HepG2 (cell line): ENCODE data around the gene ZFHX3. TPM values are rescaled to one million over a fixed set of nuclear protein-coding genes. Genes with fewer than 3 reads are reported as not detected.

Experiments
- BCL6 ChIP-seq: IDR thresholded peaks from 2 replicates; pipeline ENCODE4 v1.6.1; 2016; ENCODE audit warnings: missing genetic modification reagents, missing compliant biosample characterization
- MTA1 ChIP-seq: sonication (generic); formaldehyde crosslinking; IDR thresholded peaks from 2 replicates; pipeline ENCODE4 v1.4.0; 2020; ENCODE audit warnings: missing genetic modification reagents, mild to moderate bottlenecking, borderline replicate concordance
- MYPOP ChIP-seq: sonication (generic); formaldehyde crosslinking; IDR thresholded peaks from 2 replicates; pipeline ENCODE4 v1.8.1; 2023; ENCODE audit warnings: mild to moderate bottlenecking, moderate library complexity, missing genetic modification reagents
- NCOA2 ChIP-seq: sonication (generic); formaldehyde crosslinking; IDR thresholded peaks from 2 replicates; pipeline ENCODE4 v1.8.0; 2022; ENCODE audit warnings: inconsistent platforms
- NR3C1 ChIP-seq: sonication (generic); formaldehyde crosslinking; IDR thresholded peaks from 2 replicates; pipeline ENCODE4 v1.4.0; 2020; ENCODE audit warnings: missing genetic modification reagents
- POLR2G ChIP-seq: fragments of 200-400 bp; formaldehyde crosslinking; IDR thresholded peaks from 2 replicates; pipeline ENCODE4 v1.6.1; 2018; ENCODE audit warnings: mild to moderate bottlenecking, low read depth, low read length, moderate library complexity
- REPIN1 ChIP-seq: sonication (generic); formaldehyde crosslinking; IDR thresholded peaks from 2 replicates; pipeline ENCODE4 v1.8.0; 2022; ENCODE audit warnings: missing genetic modification reagents, low read depth, mild to moderate bottlenecking, borderline replicate concordance
- RXRA ChIP-seq: sonication (generic); formaldehyde crosslinking; IDR thresholded peaks from 2 replicates; pipeline ENCODE4 v1.5.1; 2020; ENCODE audit warnings: missing genetic modification reagents
- SOX5 ChIP-seq: IDR thresholded peaks from 2 replicates; pipeline ENCODE4 v1.6.1; 2016; ENCODE audit warnings: borderline replicate concordance
- SP4 ChIP-seq: sonication (generic); formaldehyde crosslinking; IDR thresholded peaks from 2 replicates; pipeline ENCODE4 v1.8.1; 2023; ENCODE audit warnings: mild to moderate bottlenecking, missing genetic modification reagents
- XRCC5 ChIP-seq: fragments of 200-400 bp; formaldehyde crosslinking; optimal IDR thresholded peaks from 2 replicates; pipeline ENCODE3; 2017; ENCODE audit warnings: mild to moderate bottlenecking, low read length
- ZNF614 ChIP-seq: IDR thresholded peaks from 2 replicates; pipeline ENCODE4 v1.6.1; 2018; ENCODE audit warnings: missing biosample characterization, missing genetic modification reagents, inconsistent platforms, borderline replicate concordance
- polyA plus RNA-seq, 8 experiments: library from polyadenylated mRNA; depleted of rRNA in 3 of 8; stranded (reverse) in 7 of 8; unstranded in 1 of 8; fragments of >200 nt; fragmentation: Illumina TruSeq in 4 of 8; extraction: Trizol in 4 of 8; gene quantifications; 2 replicates each; pipeline versions ENCODE4 v1.2.1 to v1.2.3, GENCODE V29; 2011 to 2016; ENCODE audit warnings: low read depth in 4 of 8, missing spikeins in 1 of 8, mixed read lengths in 1 of 8; ENCODE audit not compliant: insufficient read depth in 1 of 8
- total RNA-seq, 5 experiments: library from RNA; depleted of rRNA; stranded (reverse); fragments of >200 nt; fragmentation: Illumina TruSeq; extraction: Trizol; gene quantifications; 2 replicates each; pipeline ENCODE4 v1.2.3, GENCODE V29; 2016; ENCODE audit warnings: low read depth in 1 of 5
- TF ChIP-seq, protein P1 (sequence below): sonication (generic); formaldehyde crosslinking; IDR thresholded peaks from 2 replicates; pipeline ENCODE4 v1.4.0; 2020; ENCODE audit warnings: mild to moderate bottlenecking, missing genetic modification reagents
- TF ChIP-seq, protein P2 (sequence below): sonication (generic); formaldehyde crosslinking; IDR thresholded peaks from 2 replicates; pipeline ENCODE4 v1.4.0; 2020; ENCODE audit warnings: low read depth, missing genetic modification reagents
- TF ChIP-seq, protein P3 (sequence below): sonication (generic); formaldehyde crosslinking; IDR thresholded peaks from 2 replicates; pipeline ENCODE4 v1.4.0; 2020; ENCODE audit warnings: missing genetic modification reagents, borderline replicate concordance

ZFHX3 gene
- total and polyA plus RNA-seq, 2 of the 13 experiments (the other 11 are each of a cell fraction or from before 2014, with no cell fraction given), result 5.0 to 6.0 TPM

GRCh38 chr16:72947379-72948237 is 100.3 kb downstream of the ZFHX3 start (continued):
- no peak for TF ChIP-seq POLR2G
- TF ChIP-seq MTA1 (CRISPR knock-in tag), result peak; percentile 74; the same call in 1 of the 2 replicates
- TF ChIP-seq RXRA (CRISPR knock-in tag), result peak; percentile 76
- peak; percentile 78 for TF ChIP-seq BCL6 (CRISPR knock-in tag)
- TF ChIP-seq, protein P1, sequence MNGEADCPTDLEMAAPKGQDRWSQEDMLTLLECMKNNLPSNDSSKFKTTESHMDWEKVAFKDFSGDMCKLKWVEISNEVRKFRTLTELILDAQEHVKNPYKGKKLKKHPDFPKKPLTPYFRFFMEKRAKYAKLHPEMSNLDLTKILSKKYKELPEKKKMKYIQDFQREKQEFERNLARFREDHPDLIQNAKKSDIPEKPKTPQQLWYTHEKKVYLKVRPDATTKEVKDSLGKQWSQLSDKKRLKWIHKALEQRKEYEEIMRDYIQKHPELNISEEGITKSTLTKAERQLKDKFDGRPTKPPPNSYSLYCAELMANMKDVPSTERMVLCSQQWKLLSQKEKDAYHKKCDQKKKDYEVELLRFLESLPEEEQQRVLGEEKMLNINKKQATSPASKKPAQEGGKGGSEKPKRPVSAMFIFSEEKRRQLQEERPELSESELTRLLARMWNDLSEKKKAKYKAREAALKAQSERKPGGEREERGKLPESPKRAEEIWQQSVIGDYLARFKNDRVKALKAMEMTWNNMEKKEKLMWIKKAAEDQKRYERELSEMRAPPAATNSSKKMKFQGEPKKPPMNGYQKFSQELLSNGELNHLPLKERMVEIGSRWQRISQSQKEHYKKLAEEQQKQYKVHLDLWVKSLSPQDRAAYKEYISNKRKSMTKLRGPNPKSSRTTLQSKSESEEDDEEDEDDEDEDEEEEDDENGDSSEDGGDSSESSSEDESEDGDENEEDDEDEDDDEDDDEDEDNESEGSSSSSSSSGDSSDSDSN, result peak; percentile 37; the same call in 1 of the 2 replicates
- peak; percentile 85 for TF ChIP-seq XRCC5
- TF ChIP-seq, protein P2, sequence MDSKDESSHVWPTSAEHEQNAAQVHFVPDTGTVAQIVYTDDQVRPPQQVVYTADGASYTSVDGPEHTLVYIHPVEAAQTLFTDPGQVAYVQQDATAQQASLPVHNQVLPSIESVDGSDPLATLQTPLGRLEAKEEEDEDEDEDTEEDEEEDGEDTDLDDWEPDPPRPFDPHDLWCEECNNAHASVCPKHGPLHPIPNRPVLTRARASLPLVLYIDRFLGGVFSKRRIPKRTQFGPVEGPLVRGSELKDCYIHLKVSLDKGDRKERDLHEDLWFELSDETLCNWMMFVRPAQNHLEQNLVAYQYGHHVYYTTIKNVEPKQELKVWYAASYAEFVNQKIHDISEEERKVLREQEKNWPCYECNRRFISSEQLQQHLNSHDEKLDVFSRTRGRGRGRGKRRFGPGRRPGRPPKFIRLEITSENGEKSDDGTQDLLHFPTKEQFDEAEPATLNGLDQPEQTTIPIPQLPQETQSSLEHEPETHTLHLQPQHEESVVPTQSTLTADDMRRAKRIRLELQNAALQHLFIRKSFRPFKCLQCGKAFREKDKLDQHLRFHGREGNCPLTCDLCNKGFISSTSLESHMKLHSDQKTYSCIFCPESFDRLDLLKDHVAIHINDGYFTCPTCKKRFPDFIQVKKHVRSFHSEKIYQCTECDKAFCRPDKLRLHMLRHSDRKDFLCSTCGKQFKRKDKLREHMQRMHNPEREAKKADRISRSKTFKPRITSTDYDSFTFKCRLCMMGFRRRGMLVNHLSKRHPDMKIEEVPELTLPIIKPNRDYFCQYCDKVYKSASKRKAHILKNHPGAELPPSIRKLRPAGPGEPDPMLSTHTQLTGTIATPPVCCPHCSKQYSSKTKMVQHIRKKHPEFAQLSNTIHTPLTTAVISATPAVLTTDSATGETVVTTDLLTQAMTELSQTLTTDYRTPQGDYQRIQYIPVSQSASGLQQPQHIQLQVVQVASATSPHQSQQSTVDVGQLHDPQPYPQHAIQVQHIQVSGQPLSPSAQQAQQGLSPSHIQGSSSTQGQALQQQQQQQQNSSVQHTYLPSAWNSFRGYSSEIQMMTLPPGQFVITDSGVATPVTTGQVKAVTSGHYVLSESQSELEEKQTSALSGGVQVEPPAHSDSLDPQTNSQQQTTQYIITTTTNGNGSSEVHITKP (CRISPR knock-in tag), result peak; percentile 29; the same call in 1 of the 2 replicates
- TF ChIP-seq, protein P3, sequence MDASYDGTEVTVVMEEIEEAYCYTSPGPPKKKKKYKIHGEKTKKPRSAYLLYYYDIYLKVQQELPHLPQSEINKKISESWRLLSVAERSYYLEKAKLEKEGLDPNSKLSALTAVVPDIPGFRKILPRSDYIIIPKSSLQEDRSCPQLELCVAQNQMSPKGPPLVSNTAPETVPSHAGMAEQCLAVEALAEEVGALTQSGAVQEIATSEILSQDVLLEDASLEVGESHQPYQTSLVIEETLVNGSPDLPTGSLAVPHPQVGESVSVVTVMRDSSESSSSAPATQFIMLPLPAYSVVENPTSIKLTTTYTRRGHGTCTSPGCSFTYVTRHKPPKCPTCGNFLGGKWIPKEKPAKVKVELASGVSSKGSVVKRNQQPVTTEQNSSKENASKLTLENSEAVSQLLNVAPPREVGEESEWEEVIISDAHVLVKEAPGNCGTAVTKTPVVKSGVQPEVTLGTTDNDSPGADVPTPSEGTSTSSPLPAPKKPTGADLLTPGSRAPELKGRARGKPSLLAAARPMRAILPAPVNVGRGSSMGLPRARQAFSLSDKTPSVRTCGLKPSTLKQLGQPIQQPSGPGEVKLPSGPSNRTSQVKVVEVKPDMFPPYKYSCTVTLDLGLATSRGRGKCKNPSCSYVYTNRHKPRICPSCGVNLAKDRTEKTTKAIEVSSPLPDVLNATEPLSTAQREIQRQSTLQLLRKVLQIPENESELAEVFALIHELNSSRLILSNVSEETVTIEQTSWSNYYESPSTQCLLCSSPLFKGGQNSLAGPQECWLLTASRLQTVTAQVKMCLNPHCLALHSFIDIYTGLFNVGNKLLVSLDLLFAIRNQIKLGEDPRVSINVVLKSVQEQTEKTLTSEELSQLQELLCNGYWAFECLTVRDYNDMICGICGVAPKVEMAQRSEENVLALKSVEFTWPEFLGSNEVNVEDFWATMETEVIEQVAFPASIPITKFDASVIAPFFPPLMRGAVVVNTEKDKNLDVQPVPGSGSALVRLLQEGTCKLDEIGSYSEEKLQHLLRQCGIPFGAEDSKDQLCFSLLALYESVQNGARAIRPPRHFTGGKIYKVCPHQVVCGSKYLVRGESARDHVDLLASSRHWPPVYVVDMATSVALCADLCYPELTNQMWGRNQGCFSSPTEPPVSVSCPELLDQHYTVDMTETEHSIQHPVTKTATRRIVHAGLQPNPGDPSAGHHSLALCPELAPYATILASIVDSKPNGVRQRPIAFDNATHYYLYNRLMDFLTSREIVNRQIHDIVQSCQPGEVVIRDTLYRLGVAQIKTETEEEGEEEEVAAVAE (CRISPR knock-in tag), result no peak
- TF ChIP-seq ZNF614 (CRISPR knock-in tag), result peak; percentile 99
- TF ChIP-seq SOX5 (CRISPR knock-in tag), result peak; percentile 55; the same call in 1 of the 2 replicates
- no peak for TF ChIP-seq NR3C1 (CRISPR knock-in tag)
- TF ChIP-seq REPIN1 (CRISPR knock-in tag), result peak; percentile 63; the same call in 1 of the 2 replicates
- TF ChIP-seq SP4 (CRISPR knock-in tag), result 0 out of 2 replicates have a peak, but pooled peaks have one; percentile 60
- no peak for TF ChIP-seq MYPOP (CRISPR knock-in tag)
- TF ChIP-seq NCOA2, result peak; percentile 54; the same call in 1 of the 2 replicates
